Right lobe of liver (tissue), 6 donors: ENCODE results near the gene TARBP1. TPM values are rescaled to one million over a fixed set of nuclear protein-coding genes. Genes with fewer than 3 reads are reported as not detected.

Experiments
- ATAC-seq, 4 donors: fragments of 200-7000 bp; cut with Tn5 transposase; one replicate each; pipeline ENCODE4 v1.9.1; 2020; ENCODE audit warnings: mild to moderate bottlenecking in 4 of 4, moderate library complexity in 4 of 4
- DNase-seq, 3 donors: peaks; one replicate each; pipeline ENCODE4 v3.0.0-alpha.2; 2020
- H3K27ac ChIP-seq, 3 donors: fragments of 200-600 bp; one replicate each; pipeline ENCODE4 v1.8.0; 2022
- H3K27me3 ChIP-seq, 2 donors: fragments of 200-600 bp; one replicate each; pipeline ENCODE4 v1.8.0; 2022
- H3K36me3 ChIP-seq, 4 donors: fragments of 200-600 bp; sonication (generic) in 1 of 4; one replicate each; pipeline versions ENCODE4 v1.5.1 to v1.8.0; 2017 to 2022; ENCODE audit warnings: control low read depth in 1 of 4
- H3K4me1 ChIP-seq, 4 donors: fragments of 200-600 bp; sonication (generic) in 1 of 4; one replicate each; pipeline versions ENCODE4 v1.5.1 to v1.8.0; 2017 to 2022; ENCODE audit warnings: control low read depth in 1 of 4
- H3K4me3 ChIP-seq, 3 donors: fragments of 200-600 bp; one replicate each; pipeline ENCODE4 v1.8.0; 2022
- H3K9me3 ChIP-seq, 4 donors: fragments of 200-600 bp; sonication (generic) in 1 of 4; one replicate each; pipeline versions ENCODE4 v1.5.1 to v1.8.0; 2017 to 2022; ENCODE audit warnings: control low read depth in 1 of 4
- CTCF ChIP-seq, 4 donors: fragments of 200-600 bp in 3 of 4; fragments of 450-650 bp in 1 of 4; IDR thresholded peaks; one replicate each; pipeline versions ENCODE4 v1.5.1 to v1.8.0; 2016 to 2022; ENCODE audit warnings: antibody characterized with exemption in 4 of 4, mild to moderate bottlenecking in 2 of 4
- POLR2A ChIP-seq: fragments of 450-650 bp; IDR thresholded peaks from one replicate; pipeline ENCODE4 v1.6.1; 2017; ENCODE audit warnings: antibody characterized with exemption, mild to moderate bottlenecking
- WGBS: methylation state at CpG from one replicate; pipeline ENCODE4 v1.1.6; 2018; ENCODE audit warnings: low coverage, low lambda C conversion rate; ENCODE audit not compliant: insufficient coverage; ENCODE audit errors: missing lambda C conversion rate; 5-methylcytosine and 5-hydroxymethylcytosine counted together
- intact Hi-C, 2 donors: fragments of 100-400 bp; cut with DNase I; formaldehyde crosslinking; loops; one replicate each; pipeline versions ENCODE4 v1.11.2 to v1.14.1; 2022
- total RNA-seq, 6 experiments: library from RNA; depleted of rRNA in 2 of 6; stranded (reverse); fragments of >200 nt in 2 of 6; fragmentation: NEBNext Ultra II Directional in 3 of 6; extraction: Animal tissue kit (Norgen Biotek cat#: 25700) in 3 of 6; gene quantifications; one replicate each; pipeline versions ENCODE4 v1.1.0 to v1.2.4, GENCODE V29; 2016 to 2023
- donor health status: DM: no; HTN: yes; CAD: no.
- donor health status: DM: no; HTN: no; CAD: no.
- donor health status: DM: no; HTN: no; CAD: no.
- donor health status: DM: no; HTN: yes; CAD: no.
- donor health status: DM: no; HTN: yes; CAD: no.

TARBP1 gene
- total RNA-seq, 6 experiments from 2014 or later, result 7.2 to 16.7 (median 8.0) TPM

GRCh38 chr1:234490793-234491479 lies 12.0 kb upstream of the TARBP1 start:
- Histone ChIP-seq H3K36me3 (no peaks in the 10 kb centered on the region), H3K27me3 (no peaks in the 10 kb centered on the region), H3K4me1 (no peaks in the 10 kb centered on the region), H3K27ac (no peak overlapping the region), H3K9me3 (no peaks in the 10 kb centered on the region), H3K4me3 (no peak overlapping the region)
- 59% methylated on average over 2 of the region's 4 CpGs for WGBS
- TF ChIP-seq CTCF (IDR thresholded peaks at IDR 0.05) (no peak), POLR2A (no peak)
- intact Hi-C loops, result loop anchor here in 1 of 2 donors (10.0 kb wide), 1 partner anchor 104 kb away; no protein-coding TSS in a partner anchor
- ATAC-seq (no peak), DNase-seq (no peak)

GRCh38 chr1:234489698-234490077 lies 10.7 kb upstream of the TARBP1 start:
- no peak overlapping the region for H3K27ac ChIP-seq
- DNase-seq, result no peak

GRCh38 chr1:234489007-234489697 lies 10.2 kb upstream of the TARBP1 start:
- DNase-seq (no peak), ATAC-seq (no peak)
- Histone ChIP-seq H3K9me3 (no peaks in the 10 kb centered on the region), H3K36me3 (no peaks in the 10 kb centered on the region), H3K4me1 (no peaks in the 10 kb centered on the region), H3K27me3 (no peaks in the 10 kb centered on the region), H3K27ac (no peak overlapping the region), H3K4me3 (no peak overlapping the region)
- WGBS, result 83% methylated on average over 4 of the region's 11 CpGs
- intact Hi-C loops, result loop anchor here in 1 of 2 donors (5.0 kb wide), 1 partner anchor 603 kb away; no protein-coding TSS in a partner anchor
- TF ChIP-seq POLR2A (no peak), CTCF (IDR thresholded peaks at IDR 0.05) (no peak)

More at GRCh38 chr1:234489698-234490077, 10.7 kb upstream of the TARBP1 start:
- Histone ChIP-seq H3K4me3 (no peak overlapping the region), H3K9me3 (no peaks in the 10 kb centered on the region), H3K4me1 (no peaks in the 10 kb centered on the region), H3K27me3 (no peaks in the 10 kb centered on the region), H3K36me3 (no peaks in the 10 kb centered on the region)
- ATAC-seq, result no peak
- TF ChIP-seq POLR2A, result no peak
- TF ChIP-seq CTCF (IDR thresholded peaks at IDR 0.05), result no peak
- 90% methylated on average over 2 of the region's 2 CpGs for WGBS
- intact Hi-C loops, result loop anchor here (5.0 to 10.0 kb wide), 2 partner anchors 105 to 603 kb away; no protein-coding TSS in a partner anchor

- WGBS, result 70% methylated on average over 8 of the region's 9 CpGs
- ATAC-seq (no peak), DNase-seq (no peak)
- Histone ChIP-seq H3K4me3 (no peak overlapping the region), H3K36me3 (no peaks in the 10 kb centered on the region), H3K4me1 (no peaks in the 10 kb centered on the region), H3K27me3 (no peaks in the 10 kb centered on the region), H3K9me3 (no peaks in the 10 kb centered on the region), H3K27ac (no peak overlapping the region)
- TF ChIP-seq POLR2A (no peak), CTCF (IDR thresholded peaks at IDR 0.05) (no peak)
- intact Hi-C loops, result loop anchor here in 1 of 2 donors (5.0 kb wide), 1 partner anchor 604 kb away; no protein-coding TSS in a partner anchor
Measured at GRCh38 chr1:234488054-234489006, 9.4 kb upstream of the TARBP1 start.
